ENCODE results near the gene CLDN11.

- no peak for TF ChIP-seq CTCF (IDR thresholded peaks at IDR 0.05; ENCODE audit: insufficient read depth, low read depth, low read length)
- no peak for TF ChIP-seq EZH2 (IDR thresholded peaks at IDR 0.05; ENCODE audit: insufficient read depth, low read length)
Observed at GRCh38 chr3:170469151-170470062, 50.7 kb downstream of the CLDN11 start.
